Activated naive CD8-positive, alpha-beta T cell treated with anti-CD3 and anti-CD28 coated beads for 36 hours (primary cell): ENCODE data around the gene DKK1. TPM values are rescaled to one million over a fixed set of nuclear protein-coding genes. Genes with fewer than 3 reads are reported as not detected.
A peak's percentile ranks its signal among the peaks of the same experiment; 100 is the strongest.

Experiments used
- DNase-seq: peaks from one replicate; pipeline ENCODE4 v3.0.0; 2021
- H3K27ac Mint-ChIP-seq: one replicate; pipeline ENCODE4 v1.8.0; 2022; ENCODE audit warnings: mild to moderate bottlenecking, moderate library complexity, mixed read lengths
- H3K27me3 Mint-ChIP-seq: one replicate; pipeline ENCODE4 v1.8.0; 2022; ENCODE audit warnings: mild to moderate bottlenecking, mixed read lengths
- H3K36me3 Mint-ChIP-seq: one replicate; pipeline ENCODE4 v1.8.0; 2021; ENCODE audit warnings: mild to moderate bottlenecking, mixed read lengths
- H3K4me1 Mint-ChIP-seq: one replicate; pipeline ENCODE4 v1.8.0; 2021; ENCODE audit warnings: mixed read lengths
- H3K4me3 Mint-ChIP-seq: one replicate; pipeline ENCODE4 v1.8.0; 2022; ENCODE audit warnings: mild to moderate bottlenecking, moderate library complexity, mixed read lengths
- H3K9me3 Mint-ChIP-seq: one replicate; pipeline ENCODE4 v1.8.0; 2022; ENCODE audit warnings: mixed read lengths
- total RNA-seq, 2 experiments: library from RNA; stranded (reverse); gene quantifications; one replicate each; pipeline ENCODE4 v1.2.3, GENCODE V29; 2021

DKK1 gene, protein sequence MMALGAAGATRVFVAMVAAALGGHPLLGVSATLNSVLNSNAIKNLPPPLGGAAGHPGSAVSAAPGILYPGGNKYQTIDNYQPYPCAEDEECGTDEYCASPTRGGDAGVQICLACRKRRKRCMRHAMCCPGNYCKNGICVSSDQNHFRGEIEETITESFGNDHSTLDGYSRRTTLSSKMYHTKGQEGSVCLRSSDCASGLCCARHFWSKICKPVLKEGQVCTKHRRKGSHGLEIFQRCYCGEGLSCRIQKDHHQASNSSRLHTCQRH
- not detected for total RNA-seq

DNA sequence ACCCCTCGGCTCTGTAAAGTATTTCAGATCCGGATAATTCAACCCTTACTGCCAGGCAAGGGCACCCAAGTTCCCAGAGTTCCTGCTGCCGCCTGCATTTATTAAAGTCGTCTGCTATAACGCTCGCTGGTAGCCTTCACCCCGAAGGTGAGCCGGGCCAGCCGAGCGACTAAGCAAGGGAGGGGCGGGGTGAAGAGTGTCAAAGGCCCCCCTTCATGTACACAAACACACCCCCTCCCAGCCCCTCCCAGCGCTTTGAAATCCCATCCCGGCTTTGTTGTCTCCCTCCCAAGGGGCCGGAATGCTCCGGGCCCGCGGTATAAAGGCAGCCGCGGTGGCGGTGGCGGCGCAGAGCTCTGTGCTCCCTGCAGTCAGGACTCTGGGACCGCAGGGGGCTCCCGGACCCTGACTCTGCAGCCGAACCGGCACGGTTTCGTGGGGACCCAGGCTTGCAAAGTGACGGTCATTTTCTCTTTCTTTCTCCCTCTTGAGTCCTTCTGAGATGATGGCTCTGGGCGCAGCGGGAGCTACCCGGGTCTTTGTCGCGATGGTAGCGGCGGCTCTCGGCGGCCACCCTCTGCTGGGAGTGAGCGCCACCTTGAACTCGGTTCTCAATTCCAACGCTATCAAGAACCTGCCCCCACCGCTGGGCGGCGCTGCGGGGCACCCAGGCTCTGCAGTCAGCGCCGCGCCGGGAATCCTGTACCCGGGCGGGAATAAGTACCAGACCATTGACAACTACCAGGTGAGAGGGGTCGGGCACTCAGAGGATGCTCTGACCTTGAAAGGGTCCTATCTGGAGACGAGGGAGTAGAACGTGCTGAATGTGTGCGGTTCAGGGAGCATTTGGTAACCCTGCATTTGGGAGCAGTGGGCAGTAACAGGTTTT is at the start of gene DKK1:
DKK1 (plus strand) TSS at position 349 of the 889 bp plus-strand sequence; CDS start at position 503, 154 bp downstream.
- Mint-ChIP-seq H3K27ac (no peak within 1 kb of the TSS), H3K27me3 (peaks cover 65% of the 10 kb centered on the region), H3K4me1 (peaks cover 5% of the 10 kb centered on the region), H3K9me3 (no peaks in the 10 kb centered on the region), H3K36me3 (no peaks in the 10 kb centered on the region), H3K4me3 (no peak within 1 kb of the TSS)
- DNase-seq, result peak; percentile 25

DNA sequence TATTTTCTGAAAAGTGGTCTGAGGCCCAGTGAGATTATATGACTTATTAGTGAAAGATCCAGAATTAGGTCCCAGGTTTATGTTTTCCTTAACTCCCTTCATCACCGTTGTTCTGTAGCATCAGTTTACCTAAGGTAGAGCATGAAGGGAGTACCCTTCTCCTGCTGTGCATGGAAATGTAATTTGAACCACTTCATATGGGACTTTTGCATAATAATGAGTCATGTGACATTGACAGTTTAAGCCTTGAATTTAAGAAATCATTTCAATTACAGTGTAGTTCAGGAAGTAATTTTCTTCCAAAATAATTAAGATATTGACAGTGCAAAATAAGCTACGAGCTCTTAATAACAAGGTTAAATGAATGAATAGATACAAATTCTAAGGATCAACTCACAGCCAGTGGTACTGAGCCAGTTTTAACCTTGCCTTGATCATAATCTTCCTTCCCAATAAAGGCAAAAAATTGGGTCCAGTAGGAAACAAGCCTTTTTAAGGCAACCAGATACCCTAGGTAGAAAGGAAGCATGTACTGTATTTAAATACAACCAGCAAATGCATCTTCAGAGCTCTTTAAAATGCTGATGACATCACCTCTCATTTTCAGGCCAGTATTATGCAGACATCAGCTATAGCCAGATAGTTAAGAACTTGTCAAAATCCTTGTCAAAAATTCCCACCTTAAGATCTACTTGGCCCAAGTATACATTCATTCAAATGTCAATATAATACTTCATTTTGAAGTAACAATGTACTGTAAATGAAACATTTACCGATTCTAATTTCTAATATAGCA is 48.8 kb upstream of the DKK1 start:
- no peak for DNase-seq
- Mint-ChIP-seq H3K4me3 (no peak overlapping the region), H3K9me3 (no peaks in the 10 kb centered on the region), H3K36me3 (no peaks in the 10 kb centered on the region), H3K27ac (no peak overlapping the region), H3K27me3 (no peaks in the 10 kb centered on the region), H3K4me1 (no peaks in the 10 kb centered on the region)

DNA sequence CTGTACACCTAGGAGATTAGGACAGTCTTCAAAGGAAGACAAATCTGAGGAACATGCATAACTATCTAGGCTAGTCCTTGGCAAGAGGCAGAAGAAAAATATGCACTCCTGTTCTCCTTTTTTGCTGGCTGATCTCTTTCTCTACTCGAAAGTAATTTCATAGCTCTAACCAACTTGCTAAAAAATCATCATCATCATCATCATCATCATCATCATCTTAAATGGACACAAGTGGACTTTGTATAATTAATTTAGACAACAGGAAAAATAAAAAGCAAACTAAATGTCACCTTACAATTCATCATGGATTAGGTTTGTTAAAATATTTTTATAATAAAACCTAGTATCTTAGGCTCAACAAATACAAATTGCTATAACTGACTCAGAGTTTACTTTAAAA is 47.2 kb upstream of the DKK1 start:
- Mint-ChIP-seq H3K36me3 (no peaks in the 10 kb centered on the region), H3K9me3 (no peaks in the 10 kb centered on the region), H3K4me1 (no peaks in the 10 kb centered on the region), H3K4me3 (no peak overlapping the region), H3K27me3 (no peaks in the 10 kb centered on the region), H3K27ac (no peak overlapping the region)
- no peak for DNase-seq

DNA sequence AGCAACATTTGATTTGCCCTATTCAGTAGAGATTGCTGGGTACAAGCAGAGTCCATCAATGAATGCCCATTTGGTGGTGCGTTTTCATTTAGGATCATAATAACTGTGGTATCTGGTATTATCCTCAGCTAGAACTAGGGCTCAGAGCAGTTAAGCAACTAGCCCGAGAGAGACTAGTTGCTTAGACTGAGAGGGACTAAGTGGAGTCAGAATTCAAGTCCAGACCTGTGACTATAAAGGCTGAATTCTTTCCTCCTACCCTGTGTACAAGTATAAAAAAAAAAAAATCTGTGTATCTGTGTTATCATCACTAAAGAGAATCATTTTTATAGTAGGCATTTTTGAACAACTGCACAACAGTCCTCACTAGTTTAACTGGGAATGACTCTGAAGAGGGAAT is 45.3 kb upstream of the DKK1 start:
- Mint-ChIP-seq H3K27me3 (no peaks in the 10 kb centered on the region), H3K9me3 (no peaks in the 10 kb centered on the region), H3K4me1 (no peaks in the 10 kb centered on the region), H3K4me3 (no peak overlapping the region), H3K36me3 (no peaks in the 10 kb centered on the region), H3K27ac (no peak overlapping the region)
- no peak for DNase-seq

DNA sequence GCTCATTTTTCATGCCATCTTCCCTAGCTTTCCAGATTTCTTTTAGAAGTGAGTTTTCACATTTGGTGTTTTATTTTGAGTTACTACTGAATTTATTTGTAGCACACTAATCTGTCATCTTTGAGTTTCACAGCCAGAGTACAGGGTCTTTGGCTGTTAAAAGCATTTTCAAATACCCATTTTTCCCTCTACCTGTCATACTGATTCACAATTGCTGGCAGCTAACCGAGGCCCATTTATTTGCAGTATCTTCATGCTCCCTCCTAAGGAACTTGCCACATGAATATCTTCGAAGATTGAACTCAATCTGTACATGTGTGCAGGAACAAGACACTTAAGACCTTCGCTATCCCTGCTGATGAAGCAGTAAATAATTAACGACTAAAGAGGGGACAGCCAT is 44.8 kb upstream of the DKK1 start:
- H3K27me3 Mint-ChIP-seq, result no peaks in the 10 kb centered on the region
- no peak for DNase-seq
- no peaks in the 10 kb centered on the region for H3K9me3 Mint-ChIP-seq
- H3K4me1 Mint-ChIP-seq, result no peaks in the 10 kb centered on the region
- no peak overlapping the region for H3K27ac Mint-ChIP-seq
- H3K4me3 Mint-ChIP-seq, result no peak overlapping the region
- H3K36me3 Mint-ChIP-seq, result no peaks in the 10 kb centered on the region

DNA sequence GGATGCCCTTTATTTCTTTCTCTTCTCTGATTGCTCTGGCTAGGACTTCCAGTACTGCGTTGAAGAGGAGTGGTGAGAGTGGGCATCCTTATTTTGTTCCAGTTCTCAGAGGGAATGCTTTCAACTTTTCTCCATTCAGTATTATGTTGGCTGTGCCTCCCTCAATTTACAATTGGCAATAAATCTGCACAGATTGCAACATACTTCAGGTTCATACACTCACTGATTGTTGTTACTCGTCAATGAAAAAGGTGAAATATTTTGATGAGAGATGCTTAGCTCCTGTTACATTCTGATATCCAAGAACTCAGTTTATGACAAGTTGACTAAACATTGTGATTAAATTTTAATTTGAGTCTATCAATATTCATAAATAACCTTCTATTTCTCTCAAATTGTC is 37.9 kb upstream of the DKK1 start:
- Mint-ChIP-seq H3K4me1 (no peaks in the 10 kb centered on the region), H3K27ac (no peak overlapping the region), H3K27me3 (no peaks in the 10 kb centered on the region), H3K9me3 (peaks cover 8% of the 10 kb centered on the region), H3K36me3 (no peaks in the 10 kb centered on the region), H3K4me3 (no peak overlapping the region)
- no peak for DNase-seq

DNA sequence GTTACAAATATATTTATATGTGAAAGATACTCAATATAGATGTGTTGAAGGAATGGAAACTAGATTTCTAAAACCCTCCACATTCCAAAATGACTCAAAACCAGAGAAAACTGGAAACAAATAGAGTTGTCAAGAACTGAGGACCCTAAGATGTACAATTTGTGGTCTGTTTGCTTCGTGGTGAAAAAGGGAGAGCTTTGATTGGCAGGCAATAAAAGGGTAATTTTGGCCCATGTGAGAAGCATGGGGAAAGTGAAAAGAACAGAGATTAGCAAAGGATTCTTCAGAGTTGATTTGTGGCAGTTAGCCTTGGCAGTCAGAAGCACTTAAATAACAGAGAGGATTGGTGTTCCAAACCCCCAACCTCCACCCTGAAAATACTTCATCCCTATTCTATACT is 37.1 kb upstream of the DKK1 start:
- H3K4me1 Mint-ChIP-seq, result no peaks in the 10 kb centered on the region
- no peaks in the 10 kb centered on the region for H3K36me3 Mint-ChIP-seq
- no peak overlapping the region for H3K4me3 Mint-ChIP-seq
- no peak for DNase-seq
- no peaks in the 10 kb centered on the region for H3K27me3 Mint-ChIP-seq
- H3K27ac Mint-ChIP-seq, result no peak overlapping the region
- H3K9me3 Mint-ChIP-seq, result peaks cover 8% of the 10 kb centered on the region

DNA sequence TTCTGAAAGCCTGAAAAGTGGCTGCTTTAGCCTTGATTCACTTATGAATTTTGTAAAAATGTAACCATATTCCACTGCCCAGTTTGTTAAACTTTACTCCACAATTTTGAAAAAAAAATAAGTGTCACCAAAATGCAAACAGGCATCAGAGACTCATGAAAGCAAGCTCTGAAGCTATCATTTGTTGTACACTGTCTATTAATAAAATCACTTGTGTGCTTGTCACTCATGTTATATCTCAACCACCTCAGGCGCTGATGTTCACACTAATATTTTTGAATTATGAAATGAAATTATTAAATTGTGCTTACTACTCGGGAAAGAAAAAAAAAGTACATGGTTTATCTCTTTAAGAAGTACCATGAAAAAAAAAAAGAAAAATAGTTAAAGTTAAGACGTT is 34.5 kb upstream of the DKK1 start:
- no peak for DNase-seq
- Mint-ChIP-seq H3K27me3 (no peaks in the 10 kb centered on the region), H3K27ac (no peak overlapping the region), H3K9me3 (peaks cover 7% of the 10 kb centered on the region), H3K4me3 (no peak overlapping the region), H3K4me1 (no peaks in the 10 kb centered on the region), H3K36me3 (no peaks in the 10 kb centered on the region)

DNA sequence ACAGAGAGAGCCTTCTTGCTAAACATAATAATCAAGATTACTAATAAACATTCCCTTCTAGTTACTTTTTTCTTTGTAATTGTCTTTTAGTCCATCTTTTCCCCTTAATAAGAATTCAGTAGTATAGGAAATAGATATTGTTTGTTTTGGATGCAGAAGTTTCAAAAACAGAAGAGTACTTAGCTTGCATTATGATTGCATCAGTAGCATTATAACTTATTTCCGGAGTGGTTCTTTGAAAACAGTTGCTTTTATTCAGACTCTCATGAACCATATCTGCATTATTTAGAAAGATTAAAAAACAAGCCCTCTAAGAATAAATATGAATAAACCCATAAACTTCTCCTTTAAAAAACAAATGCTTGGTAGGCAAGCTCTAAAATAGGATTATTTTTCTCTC is 34.0 kb upstream of the DKK1 start:
- Mint-ChIP-seq H3K4me3 (no peak overlapping the region), H3K27me3 (no peaks in the 10 kb centered on the region), H3K27ac (no peak overlapping the region), H3K4me1 (no peaks in the 10 kb centered on the region), H3K9me3 (peaks cover 4% of the 10 kb centered on the region), H3K36me3 (no peaks in the 10 kb centered on the region)
- DNase-seq, result no peak

DNA sequence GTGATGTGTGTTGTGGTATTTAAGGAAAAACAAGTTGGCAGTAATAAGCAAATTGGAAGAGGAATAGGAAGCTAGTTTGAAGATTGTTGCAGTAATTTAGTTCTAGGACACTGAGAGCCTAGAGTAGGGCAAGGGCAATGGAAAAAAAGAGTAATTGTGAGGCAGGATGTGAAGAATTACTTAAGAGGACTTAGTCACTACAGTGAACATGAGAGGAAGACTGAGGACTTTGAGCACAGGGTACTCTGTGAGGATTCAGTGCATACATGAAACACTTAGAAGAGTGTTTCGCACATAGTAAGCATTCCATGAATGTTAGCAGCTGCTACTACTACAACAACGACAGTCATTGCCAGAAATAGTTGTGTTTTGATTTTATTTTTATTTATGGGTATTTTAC is 30.9 kb upstream of the DKK1 start:
- H3K9me3 Mint-ChIP-seq, result no peaks in the 10 kb centered on the region

DNA sequence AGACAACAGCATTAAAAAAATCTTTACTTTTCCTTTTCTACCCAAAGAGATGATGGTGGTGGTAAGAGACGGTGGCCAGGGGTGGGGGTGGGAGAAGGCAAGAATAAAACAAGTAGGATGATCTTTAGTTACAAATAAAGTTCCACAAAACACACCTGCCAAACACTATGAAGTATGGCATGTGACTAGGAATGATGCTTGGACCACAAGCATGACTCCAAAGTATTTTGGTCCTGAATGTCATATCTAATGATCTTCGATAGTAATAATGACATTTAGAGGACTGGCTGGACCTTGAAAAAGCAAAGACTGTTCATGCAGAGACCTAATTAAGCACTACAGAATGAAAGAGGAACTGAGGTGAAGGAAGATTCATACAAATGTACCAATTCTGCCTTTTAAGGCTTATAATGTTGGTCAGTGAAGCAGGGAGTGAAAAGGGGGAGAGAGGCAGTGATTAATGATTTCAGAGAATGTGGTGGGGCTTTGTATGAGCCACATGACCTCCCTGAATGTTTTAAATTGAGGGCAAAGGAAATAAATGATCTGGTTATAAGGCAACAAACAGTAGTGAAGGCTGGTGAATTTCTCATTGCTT is 29.6 kb upstream of the DKK1 start:
- no peak overlapping the region for H3K27ac Mint-ChIP-seq
- no peaks in the 10 kb centered on the region for H3K4me1 Mint-ChIP-seq
- H3K27me3 Mint-ChIP-seq, result no peaks in the 10 kb centered on the region
- H3K36me3 Mint-ChIP-seq, result no peaks in the 10 kb centered on the region
- no peak overlapping the region for H3K4me3 Mint-ChIP-seq
- DNase-seq, result no peak
- no peaks in the 10 kb centered on the region for H3K9me3 Mint-ChIP-seq

More for the DNA sequence above, 30.9 kb upstream of the DKK1 start:
- Mint-ChIP-seq H3K4me3 (no peak overlapping the region), H3K36me3 (no peaks in the 10 kb centered on the region), H3K27ac (no peak overlapping the region), H3K4me1 (no peaks in the 10 kb centered on the region), H3K27me3 (no peaks in the 10 kb centered on the region)
- DNase-seq, result no peak

DNA sequence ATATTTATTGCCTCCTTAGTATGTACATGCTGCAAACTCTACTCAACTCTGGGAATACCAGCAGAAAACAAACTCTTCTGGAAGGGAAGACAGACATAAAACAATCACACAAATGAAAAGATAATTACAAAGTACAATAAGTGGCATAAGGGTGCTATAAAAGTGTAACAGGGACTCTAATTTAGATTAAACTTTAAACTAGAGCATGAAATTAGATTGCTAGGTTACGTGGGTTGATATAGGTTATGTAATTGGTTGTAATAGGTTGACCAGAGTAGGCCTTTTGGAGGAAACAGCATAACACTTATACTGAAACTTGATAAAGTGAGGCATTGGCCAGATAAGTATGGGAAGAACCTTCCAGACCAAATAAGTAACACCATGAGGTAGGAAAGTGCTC is 26.2 kb upstream of the DKK1 start:
- Mint-ChIP-seq H3K9me3 (no peaks in the 10 kb centered on the region), H3K27me3 (no peaks in the 10 kb centered on the region), H3K27ac (no peak overlapping the region), H3K4me3 (no peak overlapping the region), H3K36me3 (no peaks in the 10 kb centered on the region), H3K4me1 (no peaks in the 10 kb centered on the region)
- DNase-seq, result no peak

DNA sequence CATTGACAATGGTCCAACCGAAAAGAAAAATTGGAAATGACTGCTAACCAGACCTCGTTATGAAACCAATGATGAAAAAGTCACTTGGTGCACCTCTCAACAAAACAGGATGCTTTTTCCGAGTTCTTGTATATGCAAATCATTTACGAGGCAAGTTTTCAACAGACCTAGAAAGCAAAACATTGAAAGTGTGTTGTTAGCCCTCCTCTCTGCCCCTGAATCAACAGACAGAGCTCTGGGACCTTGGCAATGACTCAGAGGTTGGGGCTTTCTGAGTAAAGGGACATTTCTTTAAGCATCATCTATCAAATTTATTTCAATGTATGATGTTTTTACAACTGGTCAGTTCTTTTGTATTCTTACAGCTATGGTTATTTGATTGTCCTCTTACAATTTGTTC is 16.3 kb upstream of the DKK1 start:
- H3K9me3 Mint-ChIP-seq, result peaks cover 3% of the 10 kb centered on the region
- no peaks in the 10 kb centered on the region for H3K36me3 Mint-ChIP-seq
- no peaks in the 10 kb centered on the region for H3K4me1 Mint-ChIP-seq
- H3K27me3 Mint-ChIP-seq, result no peaks in the 10 kb centered on the region
- no peak for DNase-seq
- H3K4me3 Mint-ChIP-seq, result no peak overlapping the region
- no peak overlapping the region for H3K27ac Mint-ChIP-seq

DNA sequence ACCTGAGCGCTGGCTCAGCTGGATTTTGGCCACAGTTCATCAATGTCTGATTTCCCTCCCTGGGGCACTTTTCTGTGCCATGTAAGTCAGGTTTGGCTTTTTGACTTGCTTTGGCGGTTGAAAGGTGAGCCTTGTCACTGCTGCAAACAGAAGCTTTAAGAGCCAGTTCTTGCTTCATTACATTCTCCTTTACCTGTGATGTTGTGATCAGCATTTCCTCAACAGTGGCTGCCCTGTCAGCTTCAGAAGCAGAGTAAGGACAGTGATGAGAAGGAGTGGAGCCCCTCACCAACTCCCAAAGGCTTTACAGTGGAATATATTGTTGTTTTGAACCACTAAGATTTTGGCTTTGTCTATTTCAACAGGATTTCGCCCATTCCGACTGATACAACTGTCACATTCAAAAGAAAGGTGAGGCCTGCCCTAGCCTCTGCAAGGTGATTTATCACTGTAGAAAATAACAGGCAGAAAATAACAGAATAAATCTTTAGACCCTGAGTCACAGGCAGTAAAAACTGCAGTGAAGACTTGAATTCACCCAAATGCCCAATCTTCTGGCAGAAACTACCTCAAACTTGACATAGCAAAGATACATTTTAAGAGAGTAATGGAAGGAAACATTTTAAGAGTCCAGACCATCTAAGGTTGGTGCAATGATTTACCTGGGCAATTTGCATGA is 13.3 kb upstream of the DKK1 start:
- DNase-seq, result no peak
- H3K36me3 Mint-ChIP-seq, result no peaks in the 10 kb centered on the region
- H3K27me3 Mint-ChIP-seq, result no peaks in the 10 kb centered on the region
- no peak overlapping the region for H3K4me3 Mint-ChIP-seq
- H3K9me3 Mint-ChIP-seq, result peaks cover 2% of the 10 kb centered on the region
- H3K27ac Mint-ChIP-seq, result no peak overlapping the region
- H3K4me1 Mint-ChIP-seq, result no peaks in the 10 kb centered on the region
